GM18951 (cell line): ENCODE results near the gene KDM6B.

Experiments used
- POLR2A ChIP-seq: IDR thresholded peaks from 4 replicates; pipeline ENCODE4 v1.6.1; 2011; ENCODE audit warnings: mild to moderate bottlenecking; ENCODE audit not compliant: insufficient read length, insufficient read depth; ENCODE audit errors: extremely low read depth
- in situ Hi-C: fragments of 300-500 bp; cut with MboI; formaldehyde crosslinking; loops from one replicate; pipeline ENCODE4 v1.12.0; 2022; ENCODE audit warnings: low sequenced_read_pairs, mixed read lengths, inconsistent platforms; ENCODE audit not compliant: unreplicated experiment

The KDM6B gene

DNA sequence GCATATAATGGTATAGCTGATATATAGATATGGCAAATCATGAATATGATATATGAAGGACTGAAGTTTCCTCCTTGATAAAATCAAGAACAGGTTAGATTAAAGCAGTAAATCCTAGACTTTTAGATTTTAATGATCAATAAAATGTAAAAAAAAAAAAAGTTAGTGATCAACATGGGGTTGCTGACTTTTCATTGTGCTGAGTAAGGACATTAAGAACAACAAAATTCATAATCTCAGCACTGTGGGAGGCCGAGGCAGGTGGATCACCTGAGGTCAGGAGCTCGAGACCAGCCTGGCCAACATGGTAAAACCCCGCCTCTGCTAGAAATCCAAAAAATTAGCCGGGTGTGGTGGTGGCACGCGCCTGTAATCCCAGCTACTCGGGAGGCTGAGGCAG, 44.2 kb downstream of the KDM6B start:
- in situ Hi-C loops = no loop called here
- no peak for TF ChIP-seq POLR2A

DNA sequence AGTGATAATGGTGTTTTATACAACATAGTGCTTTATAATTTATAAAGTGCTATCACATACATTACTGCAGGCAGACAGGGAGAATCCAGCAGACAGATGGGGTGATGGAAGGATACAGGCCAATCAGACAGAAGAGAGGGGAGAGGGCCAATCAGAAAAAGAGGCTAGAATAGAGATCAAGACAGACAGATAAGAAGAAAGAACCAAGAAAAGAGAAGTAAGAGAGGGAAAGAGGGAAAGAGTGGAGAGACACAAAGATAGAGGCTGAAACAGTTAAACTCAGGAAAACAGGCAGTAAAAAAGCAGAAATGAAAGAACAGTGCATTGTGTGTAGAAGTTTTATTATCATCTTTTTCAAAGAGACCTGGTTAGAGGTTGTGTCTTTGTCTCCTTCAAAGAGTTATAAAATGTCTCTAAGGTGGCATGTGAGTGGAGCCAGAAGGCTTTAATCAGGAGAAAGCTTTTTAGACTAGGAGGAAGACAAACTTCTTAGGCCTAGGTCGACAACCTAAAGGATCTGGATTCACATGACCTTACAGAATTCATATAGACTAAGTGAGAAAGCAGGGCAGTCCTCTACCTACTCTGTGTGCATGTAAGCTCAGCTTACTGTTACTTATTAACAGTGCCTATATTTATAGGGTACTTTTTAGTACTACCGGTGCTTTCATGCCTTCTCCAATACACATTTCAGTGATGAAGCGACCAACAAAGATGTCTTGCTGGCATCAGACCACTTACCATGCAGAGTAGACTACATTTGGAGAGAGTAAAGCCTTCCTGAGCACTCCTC, 46.3 kb downstream of the KDM6B start:
- in situ Hi-C loops = no loop called here
- no peak for TF ChIP-seq POLR2A

DNA sequence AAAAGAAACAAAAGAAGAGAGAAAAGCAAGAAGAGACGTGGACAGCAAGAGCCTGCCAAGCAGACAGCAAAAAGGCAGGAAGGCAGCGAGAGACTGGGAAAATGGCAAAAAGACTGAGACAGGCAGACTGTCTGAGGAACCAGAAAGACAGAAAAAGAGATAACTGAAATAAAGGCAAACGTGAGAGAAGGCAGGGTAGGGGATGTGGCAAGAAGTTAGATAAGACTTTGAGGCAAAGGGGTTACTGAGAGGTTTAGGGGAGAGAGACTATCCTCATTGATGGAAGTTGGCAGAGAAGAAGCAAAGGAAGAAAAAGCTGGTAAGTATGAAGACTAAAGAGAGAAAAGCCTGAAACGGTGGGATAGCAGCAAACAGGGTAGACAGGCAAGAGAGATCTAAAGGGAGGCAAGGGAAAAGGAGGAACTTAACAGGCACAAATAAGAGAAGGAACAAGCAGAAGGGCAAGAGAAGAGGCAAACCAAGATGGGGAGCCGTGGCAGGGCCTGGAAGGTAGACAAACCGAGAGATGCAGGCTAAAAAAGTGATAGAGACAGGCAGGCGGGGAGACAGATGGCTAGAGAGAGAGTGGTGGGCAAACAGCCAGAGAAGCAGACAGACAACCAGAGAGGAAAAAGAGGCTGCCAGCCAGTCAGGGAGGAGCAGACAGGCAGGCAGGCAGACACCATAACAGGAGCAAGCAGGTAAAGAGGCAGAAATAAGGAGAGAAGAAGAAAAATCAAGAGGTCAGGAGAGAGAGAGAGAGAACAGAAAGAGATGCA, 47.4 kb downstream of the KDM6B start:
- TF ChIP-seq POLR2A = no peak
- in situ Hi-C loops = no loop called here

DNA sequence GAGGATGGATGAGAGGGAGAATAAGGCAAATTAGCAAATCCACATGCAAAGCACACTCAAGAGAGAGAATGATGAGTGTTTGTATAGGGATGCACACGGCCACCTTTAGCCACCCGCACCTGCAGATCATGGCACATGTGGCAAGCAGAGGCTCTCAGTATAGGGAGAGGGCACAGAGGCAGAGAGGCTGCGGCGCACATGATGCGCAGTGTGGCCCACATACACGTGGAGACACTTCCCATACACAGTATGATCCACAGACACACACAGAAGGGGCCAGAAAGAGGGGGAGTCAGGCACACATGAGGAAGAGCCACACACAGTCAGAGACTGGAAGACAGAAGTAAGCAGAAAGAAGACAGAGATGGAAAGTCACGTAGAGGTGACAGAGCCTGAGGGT, 48.1 kb downstream of the KDM6B start:
- TF ChIP-seq POLR2A = peak; percentile 29
- in situ Hi-C loops = no loop called here

DNA sequence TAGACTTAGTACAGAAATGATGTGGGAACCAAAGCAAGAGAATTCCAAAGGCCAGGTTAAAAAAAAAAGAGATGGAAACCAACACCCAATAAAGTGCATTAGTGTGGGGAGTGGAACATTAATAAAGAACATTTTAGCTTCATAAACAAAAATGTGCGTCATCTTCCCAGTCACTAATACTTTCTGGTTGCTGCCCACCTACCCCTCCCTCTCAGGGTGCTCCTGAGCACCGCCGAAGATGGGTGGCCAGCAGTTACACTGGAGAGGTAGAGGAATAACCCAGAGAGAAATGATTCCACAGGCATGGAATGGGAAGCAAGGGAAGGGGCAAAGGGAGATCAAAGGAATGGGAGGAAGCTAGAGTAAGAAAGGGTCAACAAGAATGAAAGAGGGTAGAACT, 48.6 kb downstream of the KDM6B start:
- TF ChIP-seq POLR2A = no peak
- in situ Hi-C loops = no loop called here
